ENCODE data around the gene ME3.

ME3 gene

GRCh38 chr11:86575208-86575855 is 97.1 kb downstream of the ME3 start:
- Histone ChIP-seq H3K4ac (ENCODE audit: low read depth, low read length) (no peak overlapping the region), H4K5ac (ENCODE audit: low read length) (no peak overlapping the region), H3K4me3 (ENCODE audit: low read length) (no peak overlapping the region), H3K4me2 (ENCODE audit: low read length) (no peak overlapping the region), H2BK120ac (ENCODE audit: low read depth, low read length) (no peak overlapping the region), H3K56ac (ENCODE audit: low read length) (no peak overlapping the region), H3K79me2 (ENCODE audit: control insufficient read depth, insufficient read depth, low read length) (no peaks in the 10 kb centered on the region), H3K27me3 (ENCODE audit: insufficient read depth, low read length, poor library complexity) (no peaks in the 10 kb centered on the region), H3K23ac (ENCODE audit: low read length) (no peak overlapping the region), H3K27ac (ENCODE audit: low read depth, low read length) (no peak overlapping the region), H3K79me1 (ENCODE audit: low read length) (no peaks in the 10 kb centered on the region), H3K18ac (ENCODE audit: low read length) (no peak overlapping the region), H2BK15ac (replicated peaks; ENCODE audit: low read depth) (no peak overlapping the region), H4K8ac (ENCODE audit: low read depth, low read length) (no peak overlapping the region), H2AK5ac (ENCODE audit: low read length) (no peak overlapping the region), H3K9ac (ENCODE audit: low read length) (no peak overlapping the region), H3K4me1 (ENCODE audit: control insufficient read depth, low read depth, low read length) (peaks cover 5% of the 10 kb centered on the region), H3K36me3 (ENCODE audit: control insufficient read depth, insufficient read depth, low read length) (no peaks in the 10 kb centered on the region), H2BK5ac (ENCODE audit: low read length) (no peak overlapping the region)
- no peak for DNase-seq
- no CpG with 5 or more reads among the region's 7 CpGs for WGBS (ENCODE audit: extremely low coverage, insufficient coverage, low lambda C conversion rate)

- peak overlapping the region; percentile 36 for H2BK120ac ChIP-seq (ENCODE audit: low read depth, low read length)
- peaks cover 5% of the 10 kb centered on the region for H3K4me1 ChIP-seq (ENCODE audit: control insufficient read depth, low read depth, low read length)
- H3K27ac ChIP-seq (ENCODE audit: low read depth, low read length) = no peak overlapping the region
- no peak overlapping the region for H3K4ac ChIP-seq (ENCODE audit: low read depth, low read length)
- H3K23ac ChIP-seq (ENCODE audit: low read length) = no peak overlapping the region
- no peak overlapping the region for H2BK15ac ChIP-seq (replicated peaks; ENCODE audit: low read depth)
- no peak overlapping the region for H4K5ac ChIP-seq (ENCODE audit: low read length)
- WGBS (ENCODE audit: extremely low coverage, insufficient coverage, low lambda C conversion rate) = no CpG with 5 or more reads among the region's 5 CpGs
- no peak overlapping the region for H3K56ac ChIP-seq (ENCODE audit: low read length)
- no peak overlapping the region for H2AK5ac ChIP-seq (ENCODE audit: low read length)
- H3K4me3 ChIP-seq (ENCODE audit: low read length) = no peak overlapping the region
- H2BK5ac ChIP-seq (ENCODE audit: low read length) = no peak overlapping the region
- H3K4me2 ChIP-seq (ENCODE audit: low read length) = no peak overlapping the region
- no peaks in the 10 kb centered on the region for H3K27me3 ChIP-seq (ENCODE audit: insufficient read depth, low read length, poor library complexity)
- no peaks in the 10 kb centered on the region for H3K79me1 ChIP-seq (ENCODE audit: low read length)
- no peak overlapping the region for H4K8ac ChIP-seq (ENCODE audit: low read depth, low read length)
- no peak overlapping the region for H3K18ac ChIP-seq (ENCODE audit: low read length)
- no peak for DNase-seq
- H3K36me3 ChIP-seq (ENCODE audit: control insufficient read depth, insufficient read depth, low read length) = no peaks in the 10 kb centered on the region
- H3K9ac ChIP-seq (ENCODE audit: low read length) = no peak overlapping the region
- H3K79me2 ChIP-seq (ENCODE audit: control insufficient read depth, insufficient read depth, low read length) = no peaks in the 10 kb centered on the region
Observed at GRCh38 chr11:86574493-86575207, 97.8 kb downstream of the ME3 start.

- H2AK5ac ChIP-seq (ENCODE audit: low read length) = no peak overlapping the region
- no peaks in the 10 kb centered on the region for H3K79me2 ChIP-seq (ENCODE audit: control insufficient read depth, insufficient read depth, low read length)
- peaks cover 2% of the 10 kb centered on the region for H3K4me1 ChIP-seq (ENCODE audit: control insufficient read depth, low read depth, low read length)
- DNase-seq = peak; percentile 95
- H3K27ac ChIP-seq (ENCODE audit: low read depth, low read length) = no peak overlapping the region
- no peak overlapping the region for H3K23ac ChIP-seq (ENCODE audit: low read length)
- H3K4me3 ChIP-seq (ENCODE audit: low read length) = no peak overlapping the region
- H3K4ac ChIP-seq (ENCODE audit: low read depth, low read length) = no peak overlapping the region
- no peak overlapping the region for H3K4me2 ChIP-seq (ENCODE audit: low read length)
- no peak overlapping the region for H2BK120ac ChIP-seq (ENCODE audit: low read depth, low read length)
- no peaks in the 10 kb centered on the region for H3K27me3 ChIP-seq (ENCODE audit: insufficient read depth, low read length, poor library complexity)
- H3K36me3 ChIP-seq (ENCODE audit: control insufficient read depth, insufficient read depth, low read length) = no peaks in the 10 kb centered on the region
- WGBS (ENCODE audit: extremely low coverage, insufficient coverage, low lambda C conversion rate) = no CpG with 5 or more reads among the region's 5 CpGs
- peak overlapping the region; percentile 24 for H3K18ac ChIP-seq (ENCODE audit: low read length)
- H3K56ac ChIP-seq (ENCODE audit: low read length) = peak overlapping the region; percentile 64
- no peak overlapping the region for H2BK5ac ChIP-seq (ENCODE audit: low read length)
- H4K5ac ChIP-seq (ENCODE audit: low read length) = no peak overlapping the region
- H4K8ac ChIP-seq (ENCODE audit: low read depth, low read length) = no peak overlapping the region
- H2BK15ac ChIP-seq (replicated peaks; ENCODE audit: low read depth) = no peak overlapping the region
- no peaks in the 10 kb centered on the region for H3K79me1 ChIP-seq (ENCODE audit: low read length)
- H3K9ac ChIP-seq (ENCODE audit: low read length) = no peak overlapping the region
Observed at GRCh38 chr11:86571273-86571948, 101.0 kb downstream of the ME3 start.

- Histone ChIP-seq H3K27me3 (ENCODE audit: insufficient read depth, low read length, poor library complexity) (no peaks in the 10 kb centered on the region), H3K23ac (ENCODE audit: low read length) (no peak overlapping the region), H3K27ac (ENCODE audit: low read depth, low read length) (no peak overlapping the region), H3K18ac (ENCODE audit: low read length) (no peak overlapping the region), H3K4ac (ENCODE audit: low read depth, low read length) (no peak overlapping the region), H2BK15ac (replicated peaks; ENCODE audit: low read depth) (no peak overlapping the region), H4K5ac (ENCODE audit: low read length) (no peak overlapping the region), H2BK120ac (ENCODE audit: low read depth, low read length) (no peak overlapping the region), H4K8ac (ENCODE audit: low read depth, low read length) (no peak overlapping the region), H3K56ac (ENCODE audit: low read length) (no peak overlapping the region), H3K4me1 (ENCODE audit: control insufficient read depth, low read depth, low read length) (no peaks in the 10 kb centered on the region), H3K36me3 (ENCODE audit: control insufficient read depth, insufficient read depth, low read length) (no peaks in the 10 kb centered on the region), H3K4me2 (ENCODE audit: low read length) (no peak overlapping the region), H3K79me2 (ENCODE audit: control insufficient read depth, insufficient read depth, low read length) (no peaks in the 10 kb centered on the region), H3K79me1 (ENCODE audit: low read length) (no peaks in the 10 kb centered on the region), H3K9ac (ENCODE audit: low read length) (no peak overlapping the region), H2AK5ac (ENCODE audit: low read length) (peak overlapping the region; percentile 38), H2BK5ac (ENCODE audit: low read length) (no peak overlapping the region), H3K4me3 (ENCODE audit: low read length) (no peak overlapping the region)
- no CpG with 5 or more reads among the region's 3 CpGs for WGBS (ENCODE audit: extremely low coverage, insufficient coverage, low lambda C conversion rate)
- DNase-seq = no peak
Observed at GRCh38 chr11:86570451-86570850, 102.0 kb downstream of the ME3 start.

- H3K23ac ChIP-seq (ENCODE audit: low read length) = no peak overlapping the region
Observed at GRCh38 chr11:86570020-86570419, 102.4 kb downstream of the ME3 start.

More at GRCh38 chr11:86570020-86570419, 102.4 kb downstream of the ME3 start:
- no peak overlapping the region for H2BK5ac ChIP-seq (ENCODE audit: low read length)
- WGBS (ENCODE audit: extremely low coverage, insufficient coverage, low lambda C conversion rate) = no CpG with 5 or more reads among the region's 5 CpGs
- H3K27me3 ChIP-seq (ENCODE audit: insufficient read depth, low read length, poor library complexity) = no peaks in the 10 kb centered on the region
- no peak overlapping the region for H2BK120ac ChIP-seq (ENCODE audit: low read depth, low read length)
- H3K18ac ChIP-seq (ENCODE audit: low read length) = no peak overlapping the region
- H3K4ac ChIP-seq (ENCODE audit: low read depth, low read length) = no peak overlapping the region
- no peak for DNase-seq
- no peaks in the 10 kb centered on the region for H3K79me1 ChIP-seq (ENCODE audit: low read length)
- H2BK15ac ChIP-seq (replicated peaks; ENCODE audit: low read depth) = no peak overlapping the region
- H3K27ac ChIP-seq (ENCODE audit: low read depth, low read length) = no peak overlapping the region
- no peak overlapping the region for H4K5ac ChIP-seq (ENCODE audit: low read length)
- no peaks in the 10 kb centered on the region for H3K4me1 ChIP-seq (ENCODE audit: control insufficient read depth, low read depth, low read length)
- no peak overlapping the region for H3K9ac ChIP-seq (ENCODE audit: low read length)
- H3K56ac ChIP-seq (ENCODE audit: low read length) = peak overlapping the region; percentile 42
- no peaks in the 10 kb centered on the region for H3K36me3 ChIP-seq (ENCODE audit: control insufficient read depth, insufficient read depth, low read length)
- no peaks in the 10 kb centered on the region for H3K79me2 ChIP-seq (ENCODE audit: control insufficient read depth, insufficient read depth, low read length)
- H3K4me2 ChIP-seq (ENCODE audit: low read length) = no peak overlapping the region
- H2AK5ac ChIP-seq (ENCODE audit: low read length) = peak overlapping the region; percentile 30
- no peak overlapping the region for H4K8ac ChIP-seq (ENCODE audit: low read depth, low read length)
- no peak overlapping the region for H3K4me3 ChIP-seq (ENCODE audit: low read length)

Measured in mesendoderm (in vitro differentiated cells).